ENCODE results near the gene FRRS1.
"Not testable (repeated sequence)": the region's sequence is repeated elsewhere in the genome, so short reads cannot be mapped to it uniquely, and the experiment has no call there.

Gene FRRS1

GRCh38 chr1:99801584-99801983, 35.1 kb upstream of the FRRS1 start:
- no peak for DNase-seq (ENCODE audit: extremely low spot score)
- TF ChIP-seq, protein P1, sequence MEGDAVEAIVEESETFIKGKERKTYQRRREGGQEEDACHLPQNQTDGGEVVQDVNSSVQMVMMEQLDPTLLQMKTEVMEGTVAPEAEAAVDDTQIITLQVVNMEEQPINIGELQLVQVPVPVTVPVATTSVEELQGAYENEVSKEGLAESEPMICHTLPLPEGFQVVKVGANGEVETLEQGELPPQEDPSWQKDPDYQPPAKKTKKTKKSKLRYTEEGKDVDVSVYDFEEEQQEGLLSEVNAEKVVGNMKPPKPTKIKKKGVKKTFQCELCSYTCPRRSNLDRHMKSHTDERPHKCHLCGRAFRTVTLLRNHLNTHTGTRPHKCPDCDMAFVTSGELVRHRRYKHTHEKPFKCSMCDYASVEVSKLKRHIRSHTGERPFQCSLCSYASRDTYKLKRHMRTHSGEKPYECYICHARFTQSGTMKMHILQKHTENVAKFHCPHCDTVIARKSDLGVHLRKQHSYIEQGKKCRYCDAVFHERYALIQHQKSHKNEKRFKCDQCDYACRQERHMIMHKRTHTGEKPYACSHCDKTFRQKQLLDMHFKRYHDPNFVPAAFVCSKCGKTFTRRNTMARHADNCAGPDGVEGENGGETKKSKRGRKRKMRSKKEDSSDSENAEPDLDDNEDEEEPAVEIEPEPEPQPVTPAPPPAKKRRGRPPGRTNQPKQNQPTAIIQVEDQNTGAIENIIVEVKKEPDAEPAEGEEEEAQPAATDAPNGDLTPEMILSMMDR (IDR thresholded peaks at IDR 0.05; ENCODE audit: control extremely low read depth, extremely low read depth, low read depth, missing control alignments): no peak
- ChIA-PET POLR2A (no interaction called here), CTCF (interaction anchor here (0.8 to 3.1 kb wide), 7 partner anchors 8 to 1067 kb away, joined by 3 to 9 read pairs (median 4); partner anchors contain the start of gene AGL)

DNA sequence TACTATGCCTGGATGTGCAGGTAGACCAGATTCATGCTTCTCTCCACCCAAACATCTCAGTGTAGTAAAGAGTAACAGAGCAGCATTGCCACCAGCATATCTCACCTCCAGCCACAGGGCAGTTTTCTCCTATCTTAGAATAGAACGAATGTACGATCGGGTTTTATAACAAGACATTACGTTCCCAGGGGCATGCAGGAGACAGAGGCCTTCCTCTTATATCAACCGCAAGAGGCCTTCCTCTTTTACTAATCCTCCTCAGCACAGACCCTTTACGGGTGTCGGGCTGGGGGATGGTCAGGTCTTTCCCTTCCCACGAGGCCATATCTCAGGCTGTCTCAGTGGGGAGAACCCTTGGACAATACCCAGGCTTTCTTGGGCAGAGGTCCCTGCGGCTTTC, 27.4 kb upstream of the FRRS1 start:
- POLR2A ChIA-PET; CTCF ChIA-PET; DNase-seq (ENCODE audit: extremely low spot score): not testable (repeated sequence)

- CTCF ChIA-PET: interaction anchor here (1.0 to 1.5 kb wide), 3 partner anchors 11 to 669 kb away, joined by 3 to 4 read pairs (median 3); no protein-coding TSS in a partner anchor
- no peak for DNase-seq (ENCODE audit: extremely low spot score)
- POLR2A ChIA-PET: no interaction called here
- TF ChIP-seq, protein P1 (IDR thresholded peaks at IDR 0.05; ENCODE audit: control extremely low read depth, extremely low read depth, low read depth, missing control alignments): no peak
Measured at GRCh38 chr1:99789715-99790114, 23.3 kb upstream of the FRRS1 start.

GRCh38 chr1:99788896-99789295, 22.5 kb upstream of the FRRS1 start:
- ChIA-PET POLR2A (no interaction called here), CTCF (interaction anchor here (1.0 to 1.5 kb wide), 3 partner anchors 12 to 670 kb away, joined by 3 to 4 read pairs (median 3); no protein-coding TSS in a partner anchor)
- no peak for DNase-seq (ENCODE audit: extremely low spot score)
- TF ChIP-seq, protein P1 (IDR thresholded peaks at IDR 0.05; ENCODE audit: control extremely low read depth, extremely low read depth, low read depth, missing control alignments): no peak

- TF ChIP-seq, protein P1 (IDR thresholded peaks at IDR 0.05; ENCODE audit: control extremely low read depth, extremely low read depth, low read depth, missing control alignments): no peak
- POLR2A ChIA-PET: interaction anchor here (0.6 kb wide), 1 partner anchor 21 kb away, joined by 3 read pairs; no protein-coding TSS in a partner anchor
- DNase-seq (ENCODE audit: extremely low spot score): peak; percentile 32
- CTCF ChIA-PET: interaction anchor here (1.4 to 2.4 kb wide), 6 partner anchors 10 to 672 kb away, joined by 3 to 11 read pairs (median 6); no protein-coding TSS in a partner anchor
Measured at GRCh38 chr1:99786751-99787501, 20.5 kb upstream of the FRRS1 start.

GRCh38 chr1:99784809-99785255, 18.4 kb upstream of the FRRS1 start:
- ChIA-PET POLR2A (no interaction called here), CTCF (no interaction called here)
- TF ChIP-seq, protein P1 (IDR thresholded peaks at IDR 0.05; ENCODE audit: control extremely low read depth, extremely low read depth, low read depth, missing control alignments): no peak
- DNase-seq (ENCODE audit: extremely low spot score): no peak

GRCh38 chr1:99784143-99784542, 17.7 kb upstream of the FRRS1 start:
- POLR2A ChIA-PET: no interaction called here
- TF ChIP-seq, protein P1 (IDR thresholded peaks at IDR 0.05; ENCODE audit: control extremely low read depth, extremely low read depth, low read depth, missing control alignments): no peak
- no peak for DNase-seq (ENCODE audit: extremely low spot score)
- CTCF ChIA-PET: interaction anchor here (1.3 kb wide), 1 partner anchor 10 kb away, joined by 3 read pairs; no protein-coding TSS in a partner anchor
